Stimulated activated CD4-positive, alpha-beta T cell treated with anti-CD3 and anti-CD28 coated beads, TNF-alpha, amount 100 ng/mL, for 24 hours (primary cell): ENCODE measurements around the gene DCUN1D5.

Source experiments
- DNase-seq, 3 experiments: peaks; one replicate each; pipeline ENCODE4 v3.0.0-alpha.2; 2020; ENCODE audit warnings: low read depth in 3 of 3

DCUN1D5 gene

GRCh38 chr11:103091801-103092524, at the start of gene DCUN1D5:
Gene DCUN1D5 (minus strand): TSS chr11:103092160. CDS start chr11:103091872, 288 bp downstream.
- peak; percentile 92 to 94 (median 93) for DNase-seq

DNA sequence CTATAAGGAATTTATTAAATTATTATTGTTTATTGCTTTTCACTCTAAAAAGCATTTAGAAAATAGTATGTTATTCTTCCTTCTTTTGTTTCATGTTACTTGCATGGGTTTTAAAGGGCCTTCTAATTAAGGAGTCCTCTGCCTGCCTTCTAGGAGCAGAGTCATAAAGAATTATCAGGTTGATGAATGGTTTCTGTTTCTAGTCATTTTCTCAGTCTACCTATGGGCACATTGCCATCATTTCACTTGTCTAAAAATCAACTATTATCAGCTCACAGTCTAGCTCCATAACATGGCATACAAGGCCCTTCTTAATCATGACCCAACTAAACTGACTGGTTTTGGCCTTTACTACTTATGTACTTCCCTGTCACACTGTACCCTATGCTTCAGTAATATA, 33.5 kb upstream of the DCUN1D5 start:
- no peak for DNase-seq

- no peak for DNase-seq
Measured at GRCh38 chr11:103114836-103115235, 22.9 kb upstream of the DCUN1D5 start.

- no peak for DNase-seq
Measured at GRCh38 chr11:103112364-103112763, 20.4 kb upstream of the DCUN1D5 start.

- no peak for DNase-seq
Measured at GRCh38 chr11:103111400-103111799, 19.4 kb upstream of the DCUN1D5 start.

GRCh38 chr11:103110391-103110790, 18.4 kb upstream of the DCUN1D5 start:
- no peak for DNase-seq

DNA sequence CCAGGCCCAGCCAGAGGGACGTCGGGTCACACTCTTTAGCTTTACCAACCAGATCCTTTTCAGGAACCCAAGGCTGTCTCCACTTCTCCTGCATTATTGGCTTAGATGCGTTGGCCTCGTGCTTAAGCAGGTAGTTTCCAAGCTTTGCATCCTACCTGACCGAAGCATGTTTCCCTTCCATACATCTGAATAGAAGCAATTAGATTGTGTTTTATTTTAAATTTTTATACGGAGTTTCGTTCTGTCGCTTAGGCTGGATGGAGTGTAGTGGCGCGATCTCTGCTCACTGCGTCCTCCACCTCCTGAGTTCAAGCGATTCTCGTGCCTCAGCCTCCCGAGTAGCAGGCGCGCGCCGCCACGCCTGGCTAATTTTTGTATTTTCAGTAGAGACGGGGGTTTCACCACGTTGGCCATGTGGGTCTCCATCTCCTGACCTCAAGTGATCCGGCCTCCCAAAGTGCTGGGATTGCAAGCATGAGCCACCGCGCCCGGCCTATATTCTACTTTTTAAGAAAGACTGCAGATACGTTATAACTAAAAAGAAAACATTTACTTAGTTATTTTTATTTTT, 17.9 kb upstream of the DCUN1D5 start:
- DNase-seq: no peak

DNA sequence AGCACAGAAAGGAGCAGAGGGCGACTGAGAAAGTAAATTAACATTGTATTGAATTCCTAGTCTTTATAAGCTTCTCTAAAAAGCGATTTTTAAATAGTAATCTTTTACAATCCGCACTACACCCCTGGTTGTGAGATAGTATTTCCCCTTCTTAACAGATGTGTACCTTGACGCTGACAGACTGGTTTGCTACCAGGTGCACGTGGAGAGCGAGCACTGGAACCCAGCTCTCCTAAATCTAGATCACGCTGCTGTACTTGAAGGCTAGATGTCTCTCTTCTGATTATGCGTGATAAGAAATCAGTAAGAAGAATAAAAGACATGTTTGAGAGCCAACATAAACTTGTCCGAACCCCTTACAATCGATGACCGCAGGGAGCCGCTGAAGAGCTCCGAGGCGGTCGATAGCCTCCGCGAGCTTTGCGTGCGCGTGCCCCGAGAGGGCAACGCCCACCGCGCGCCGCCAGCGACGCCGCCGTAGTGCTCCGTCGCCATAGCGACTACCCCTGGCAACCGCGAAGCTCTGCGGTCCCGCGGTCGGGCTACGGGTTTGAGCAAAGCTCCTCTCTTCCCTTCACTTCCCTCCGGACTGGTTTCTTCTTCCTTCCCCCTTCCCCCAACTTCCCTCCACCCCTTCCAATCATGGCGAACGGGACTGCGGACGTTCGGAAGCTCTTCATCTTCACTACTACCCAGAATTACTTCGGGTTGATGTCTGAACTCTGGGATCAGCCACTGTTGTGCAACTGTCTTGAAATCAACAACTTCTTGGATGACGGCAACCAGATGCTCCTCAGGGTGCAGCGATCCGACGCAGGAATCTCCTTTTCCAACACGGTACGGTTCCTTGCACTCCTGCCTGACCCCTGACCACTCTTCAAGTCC, 17.2 kb upstream of the DCUN1D5 start, which contains the start of gene DYNC2H1:
DYNC2H1 (plus strand) TSS at position 494 of the 885 bp plus-strand sequence; CDS start at position 643, 149 bp downstream.
- peak; percentile 74 to 84 (median 77) for DNase-seq

DNA sequence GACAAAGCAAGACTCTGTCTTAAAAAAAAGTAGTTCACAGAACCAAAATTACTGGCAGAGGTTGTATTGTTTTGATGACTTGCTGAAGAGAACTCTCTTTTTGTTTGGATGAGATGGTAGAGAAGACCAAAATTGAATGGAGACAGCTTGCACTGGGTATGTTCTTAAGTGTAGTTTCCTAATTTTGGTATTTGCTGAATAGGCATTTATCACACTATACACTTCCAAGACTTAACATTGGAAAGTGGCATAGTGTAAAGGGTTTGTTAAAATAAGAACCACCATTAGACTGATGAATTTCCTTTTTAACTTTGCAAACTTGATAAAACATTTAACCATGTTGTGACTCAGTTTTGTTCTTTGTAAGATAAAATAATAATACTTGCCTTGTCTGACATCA, 5.3 kb upstream of the DCUN1D5 start:
- DNase-seq: no peak

DNA sequence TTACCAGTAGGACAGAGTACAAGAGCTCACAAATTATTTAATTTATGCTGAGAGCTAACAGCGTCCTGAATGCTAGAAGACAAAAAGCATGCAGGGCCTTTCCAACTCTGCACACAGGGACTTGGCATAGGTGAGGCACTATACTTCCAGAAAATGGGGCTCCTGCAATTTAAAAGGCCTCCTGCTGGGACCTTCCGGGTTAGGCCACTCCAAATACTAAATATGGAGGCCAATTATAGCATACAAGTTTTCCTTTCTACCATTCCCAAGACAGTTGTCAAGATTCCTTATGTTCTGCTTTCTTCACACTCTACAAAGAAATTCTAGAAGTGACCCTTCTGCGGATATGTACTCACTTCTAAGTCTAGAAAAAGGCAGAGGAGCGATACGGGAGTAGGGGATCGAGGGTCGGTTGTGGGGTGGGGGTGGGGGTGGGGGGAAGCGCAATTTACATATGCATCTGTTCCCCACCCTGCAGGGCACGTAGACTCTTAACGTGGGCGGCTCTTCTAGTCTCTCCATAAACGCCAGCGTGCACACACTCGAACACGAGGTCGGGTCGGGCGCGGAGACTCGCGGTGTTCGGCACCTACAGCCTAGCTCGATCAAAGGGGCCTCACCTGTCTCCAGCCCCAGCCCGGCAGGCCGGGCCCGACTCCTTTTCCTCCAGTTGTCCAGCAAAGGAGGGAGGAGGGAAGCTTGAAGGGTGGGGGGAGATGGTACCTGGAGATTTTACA, 728 bp downstream of the DCUN1D5 start:
- peak in 2 of 3 experiments; percentile 18 to 51 for DNase-seq

GRCh38 chr11:103086461-103086860, 5.5 kb downstream of the DCUN1D5 start:
- DNase-seq: no peak

- no peak for DNase-seq
Measured at GRCh38 chr11:103085758-103086365, 6.1 kb downstream of the DCUN1D5 start.

DNA sequence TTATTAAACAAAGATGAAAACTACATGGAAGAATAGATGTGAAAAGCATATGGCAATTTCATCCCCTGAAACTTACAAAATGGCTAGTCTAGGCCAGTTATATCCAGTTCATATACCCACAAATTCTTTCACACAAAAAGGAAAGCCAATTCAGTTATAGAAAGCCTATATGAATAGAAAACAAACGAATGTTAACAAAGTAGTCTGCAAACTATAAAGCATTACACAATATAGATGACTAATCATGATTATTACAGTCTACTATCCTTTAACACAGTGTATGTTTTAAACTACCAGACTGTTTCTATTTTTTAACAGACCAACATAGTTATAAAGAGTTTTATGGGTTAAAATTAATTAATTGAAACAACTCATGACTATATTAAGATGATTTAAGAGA, 12.1 kb downstream of the DCUN1D5 start:
- no peak for DNase-seq

DNA sequence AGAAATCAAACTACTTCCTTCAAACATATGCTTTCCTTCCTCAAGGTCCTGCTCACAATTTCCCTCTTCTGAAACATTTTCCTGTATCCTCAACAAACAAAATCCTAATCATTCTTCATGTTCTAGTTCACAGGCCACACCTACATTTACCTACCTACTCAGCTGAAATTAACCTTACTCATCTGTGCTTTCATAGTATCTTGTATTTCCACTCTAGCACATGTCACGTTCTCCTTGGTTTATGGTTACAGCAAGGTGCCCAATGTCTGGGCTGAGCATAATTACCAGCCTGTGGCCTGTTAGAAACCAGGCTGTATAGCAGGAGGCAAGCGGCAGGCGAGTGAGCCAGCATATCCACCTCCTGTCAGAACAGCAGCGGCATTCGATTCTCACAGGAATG, 13.2 kb downstream of the DCUN1D5 start:
- DNase-seq: no peak

GRCh38 chr11:103077554-103077953, 14.4 kb downstream of the DCUN1D5 start:
- no peak for DNase-seq

GRCh38 chr11:103076361-103076760, 15.6 kb downstream of the DCUN1D5 start:
- no peak for DNase-seq

- DNase-seq: no peak
Measured at GRCh38 chr11:103071008-103071407, 21.0 kb downstream of the DCUN1D5 start.

DNA sequence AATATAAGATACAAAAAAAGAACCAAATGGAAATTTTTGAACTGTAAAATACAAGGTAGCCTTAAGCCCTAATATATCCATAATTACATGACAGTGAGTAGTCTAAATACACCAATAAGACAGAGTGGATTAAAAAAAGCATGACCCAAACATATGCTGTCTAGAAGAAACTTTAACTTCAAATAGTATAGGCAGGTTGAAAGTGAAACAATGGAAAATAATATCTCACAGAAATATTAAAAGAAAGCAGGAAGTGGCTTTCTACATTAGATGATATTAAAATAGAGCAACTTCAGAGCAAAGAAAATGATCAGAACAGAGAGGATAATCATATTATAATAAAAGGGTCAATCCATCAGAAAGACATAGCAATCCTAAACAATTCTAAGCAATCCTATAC, 21.8 kb downstream of the DCUN1D5 start:
- no peak for DNase-seq

DNA sequence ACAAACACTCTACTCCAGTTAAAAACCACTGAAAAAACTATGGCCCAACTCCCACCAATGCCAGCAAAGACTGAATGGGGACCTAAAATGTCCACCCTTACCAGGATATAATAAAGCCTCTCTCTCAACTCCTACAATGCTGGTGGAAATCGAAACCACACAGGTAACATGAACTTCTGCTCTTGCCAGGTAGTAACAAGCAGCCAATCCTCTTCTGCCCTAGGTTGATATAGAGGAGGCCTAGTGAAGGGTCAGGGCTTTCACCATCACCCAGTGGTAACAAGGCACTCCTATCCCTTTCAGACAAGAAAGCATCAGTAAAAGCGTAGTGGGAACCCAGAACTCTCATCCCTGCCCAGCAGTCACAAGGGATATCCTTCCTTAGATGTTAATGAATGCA, 22.6 kb downstream of the DCUN1D5 start:
- DNase-seq: no peak

GRCh38 chr11:103067118-103067517, 24.8 kb downstream of the DCUN1D5 start:
- DNase-seq: no peak

- no peak for DNase-seq
Measured at GRCh38 chr11:103061656-103062055, 30.3 kb downstream of the DCUN1D5 start.
